Keratinocyte (primary cell): ENCODE data around the gene EEA1. TPM values are rescaled to one million over a fixed set of nuclear protein-coding genes. Genes with fewer than 3 reads are reported as not detected.
"Not testable (repeated sequence)": the region's sequence is repeated elsewhere in the genome, so short reads cannot be mapped to it uniquely, and the experiment has no call there.

Experiments used
- DNase-seq: peaks from one replicate; pipeline ENCODE4 v3.0.0-alpha.2; 2011; ENCODE audit warnings: low read depth, missing footprints, low spot score
- FAIRE-seq: peaks from 2 replicates; lab custom pipeline; 2011; peaks lifted over from hg19 to GRCh38; lab: Jason Lieb, UNC
- H2AFZ ChIP-seq: 2 replicates; pipeline ENCODE4 v1.6.0; 2012; ENCODE audit warnings: low read length, control low read depth, inconsistent platforms; ENCODE audit not compliant: control insufficient read depth
- H3K27ac ChIP-seq: 2 replicates; pipeline ENCODE4 v1.5.1; 2011; ENCODE audit warnings: low read length; ENCODE audit not compliant: control insufficient read depth, insufficient read depth
- H3K27me3 ChIP-seq: 3 replicates; pipeline ENCODE4 v1.6.0; 2011; ENCODE audit warnings: low read length; ENCODE audit not compliant: control insufficient read depth, insufficient read depth; ENCODE audit errors: extremely low read depth
- H3K36me3 ChIP-seq, 2 experiments: 2 replicates in 1 of 2; 3 replicates in 1 of 2; pipeline ENCODE4 v1.5.1; 2011; ENCODE audit warnings: low read length in 2 of 2, mild to moderate bottlenecking in 1 of 2; ENCODE audit not compliant: control insufficient read depth in 2 of 2, insufficient read depth in 2 of 2; ENCODE audit errors: extremely low read depth in 1 of 2
- H3K4me1 ChIP-seq: 3 replicates; pipeline ENCODE4 v1.5.1; 2011; ENCODE audit warnings: low read length; ENCODE audit not compliant: control insufficient read depth, insufficient read depth; ENCODE audit errors: extremely low read depth
- H3K4me2 ChIP-seq: 3 replicates; pipeline ENCODE4 v1.6.0; 2011; ENCODE audit warnings: low read depth, low read length; ENCODE audit not compliant: control insufficient read depth, insufficient read depth; ENCODE audit errors: extremely low read depth
- H3K4me3 ChIP-seq, 3 experiments: fragments of 200-600 bp in 1 of 3; sonication (generic) in 1 of 3; 2 replicates in 2 of 3; 3 replicates in 1 of 3; pipeline ENCODE4 v1.5.1; 2011 to 2016; ENCODE audit warnings: low read length in 3 of 3, mild to moderate bottlenecking in 3 of 3, control low read depth in 2 of 3, inconsistent platforms in 1 of 3, low read depth in 1 of 3, mixed read lengths in 1 of 3, mixed run types in 1 of 3, moderate library complexity in 1 of 3; ENCODE audit not compliant: control insufficient read depth in 2 of 3, insufficient read depth in 2 of 3; ENCODE audit errors: extremely low read depth in 1 of 3
- H3K79me2 ChIP-seq: 2 replicates; pipeline ENCODE4 v1.6.0; 2012; ENCODE audit warnings: low read length; ENCODE audit not compliant: control insufficient read depth, insufficient read depth
- H3K9ac ChIP-seq: 3 replicates; pipeline ENCODE4 v1.6.0; 2011; ENCODE audit warnings: low read length; ENCODE audit not compliant: control insufficient read depth, insufficient read depth; ENCODE audit errors: extremely low read depth
- H3K9me1 ChIP-seq: 3 replicates; pipeline ENCODE4 v1.6.0; 2011; ENCODE audit warnings: low read length; ENCODE audit not compliant: control insufficient read depth, insufficient read depth; ENCODE audit errors: extremely low read depth
- H3K9me3 ChIP-seq: 2 replicates; pipeline ENCODE4 v1.5.1; 2012; ENCODE audit warnings: low read depth, low read length; ENCODE audit not compliant: control insufficient read depth
- H4K20me1 ChIP-seq: 3 replicates; pipeline ENCODE4 v1.6.0; 2011; ENCODE audit warnings: low read length; ENCODE audit not compliant: control insufficient read depth, insufficient read depth; ENCODE audit errors: extremely low read depth
- EZH2 ChIP-seq: IDR thresholded peaks from one replicate; pipeline ENCODE4 v1.6.1; 2012; ENCODE audit warnings: inconsistent platforms, mild to moderate bottlenecking, low read length, moderate library complexity
- dilution Hi-C: fragments of 300-500 bp; cut with MboI; formaldehyde crosslinking; loops from one replicate; pipeline ENCODE4 v1.7.0; 2020; ENCODE audit warnings: low sequenced_read_pairs; ENCODE audit not compliant: extremely low pct_ligation_motif_present
- polyA plus RNA-seq, 5 experiments: library from polyadenylated mRNA; depleted of rRNA in 3 of 5; stranded (reverse) in 3 of 5; stranded (forward) in 1 of 5; unstranded in 1 of 5; fragments of >200 nt; gene quantifications; 1 replicate in 1 of 5; 2 replicates in 3 of 5; 3 replicates in 1 of 5; pipeline versions ENCODE4 v1.2.1 to v1.2.3, GENCODE V29; 2011 to 2012; ENCODE audit warnings: missing spikeins in 2 of 5, low read depth in 1 of 5, low replicate concordance in 1 of 5
- TF ChIP-seq, protein P1 (sequence below), 3 experiments: IDR thresholded peaks in 1 of 3; conservative IDR thresholded peaks in 1 of 3; optimal IDR thresholded peaks in 1 of 3; 2 replicates in 2 of 3; 3 replicates in 1 of 3; pipeline versions ENCODE3 to v1.5.1; 2011; ENCODE audit warnings: low read length in 3 of 3, mild to moderate bottlenecking in 3 of 3, moderate library complexity in 2 of 3, control low read depth in 1 of 3, inconsistent platforms in 1 of 3; ENCODE audit not compliant: insufficient read depth in 2 of 3; ENCODE audit errors: extremely low read depth in 1 of 3

Gene EEA1
- polyA plus RNA-seq, 1 donor (not counting 4 experiments of a cell fraction or from before 2014, with no cell fraction given), result 14.3 TPM

DNA sequence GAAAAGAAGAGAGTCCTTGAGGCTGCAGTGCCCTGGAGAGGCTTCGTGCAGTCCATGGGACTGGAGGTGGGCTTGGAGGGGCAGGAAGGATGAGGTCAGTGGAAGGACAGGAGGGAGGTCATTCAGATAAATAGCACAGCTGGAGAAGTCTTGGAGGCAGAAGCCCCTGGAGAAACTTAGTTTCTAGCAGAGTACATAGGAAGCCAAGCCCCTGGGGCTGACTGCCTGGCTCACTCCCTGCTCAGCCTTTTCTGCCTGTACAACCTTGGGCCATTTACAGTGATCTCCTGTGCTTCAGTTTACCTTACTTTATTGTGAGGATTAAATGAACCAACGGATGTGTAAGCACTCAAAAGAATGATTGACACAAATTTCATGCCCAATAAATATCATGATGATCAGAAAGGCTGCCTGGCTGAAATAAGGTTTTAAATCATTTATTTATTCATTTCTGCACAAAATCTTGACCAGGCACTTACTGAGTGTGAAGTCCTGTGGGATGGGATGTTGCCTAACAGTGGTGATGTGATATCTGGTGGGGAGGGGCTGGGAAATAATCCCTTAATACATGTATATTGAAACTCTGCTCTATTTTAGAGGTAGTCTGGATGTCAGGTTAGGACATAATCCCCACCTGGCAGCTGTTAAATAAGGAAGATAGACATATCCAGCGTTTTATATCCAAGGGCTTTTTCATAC, 172.0 kb downstream of the EEA1 start:
- dilution Hi-C loops, result no loop called here
- Histone ChIP-seq H3K4me3 (no peak overlapping the region), H3K9ac (no peak overlapping the region), H3K27ac (no peak overlapping the region), H3K9me3 (no peaks in the 10 kb centered on the region), H3K4me1 (peaks cover 8% of the 10 kb centered on the region), H3K27me3 (no peaks in the 10 kb centered on the region), H3K36me3 (no peaks in the 10 kb centered on the region), H3K4me2 (no peak overlapping the region), H3K79me2 (no peaks in the 10 kb centered on the region), H3K9me1 (no peaks in the 10 kb centered on the region), H2AFZ (no peak overlapping the region), H4K20me1 (no peaks in the 10 kb centered on the region)
- no peak for DNase-seq
- no peak for FAIRE-seq
- TF ChIP-seq, protein P1, sequence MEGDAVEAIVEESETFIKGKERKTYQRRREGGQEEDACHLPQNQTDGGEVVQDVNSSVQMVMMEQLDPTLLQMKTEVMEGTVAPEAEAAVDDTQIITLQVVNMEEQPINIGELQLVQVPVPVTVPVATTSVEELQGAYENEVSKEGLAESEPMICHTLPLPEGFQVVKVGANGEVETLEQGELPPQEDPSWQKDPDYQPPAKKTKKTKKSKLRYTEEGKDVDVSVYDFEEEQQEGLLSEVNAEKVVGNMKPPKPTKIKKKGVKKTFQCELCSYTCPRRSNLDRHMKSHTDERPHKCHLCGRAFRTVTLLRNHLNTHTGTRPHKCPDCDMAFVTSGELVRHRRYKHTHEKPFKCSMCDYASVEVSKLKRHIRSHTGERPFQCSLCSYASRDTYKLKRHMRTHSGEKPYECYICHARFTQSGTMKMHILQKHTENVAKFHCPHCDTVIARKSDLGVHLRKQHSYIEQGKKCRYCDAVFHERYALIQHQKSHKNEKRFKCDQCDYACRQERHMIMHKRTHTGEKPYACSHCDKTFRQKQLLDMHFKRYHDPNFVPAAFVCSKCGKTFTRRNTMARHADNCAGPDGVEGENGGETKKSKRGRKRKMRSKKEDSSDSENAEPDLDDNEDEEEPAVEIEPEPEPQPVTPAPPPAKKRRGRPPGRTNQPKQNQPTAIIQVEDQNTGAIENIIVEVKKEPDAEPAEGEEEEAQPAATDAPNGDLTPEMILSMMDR (optimal IDR thresholded peaks at IDR 0.05 in 1 of 3, IDR thresholded peaks at IDR 0.05 in 1 of 3, conservative IDR thresholded peaks at IDR 0.05 in 1 of 3; ENCODE audit: extremely low read depth in 1 of 3, insufficient read depth in 2 of 3, low read length in 3 of 3), result no peak
- TF ChIP-seq EZH2, result no peak

DNA sequence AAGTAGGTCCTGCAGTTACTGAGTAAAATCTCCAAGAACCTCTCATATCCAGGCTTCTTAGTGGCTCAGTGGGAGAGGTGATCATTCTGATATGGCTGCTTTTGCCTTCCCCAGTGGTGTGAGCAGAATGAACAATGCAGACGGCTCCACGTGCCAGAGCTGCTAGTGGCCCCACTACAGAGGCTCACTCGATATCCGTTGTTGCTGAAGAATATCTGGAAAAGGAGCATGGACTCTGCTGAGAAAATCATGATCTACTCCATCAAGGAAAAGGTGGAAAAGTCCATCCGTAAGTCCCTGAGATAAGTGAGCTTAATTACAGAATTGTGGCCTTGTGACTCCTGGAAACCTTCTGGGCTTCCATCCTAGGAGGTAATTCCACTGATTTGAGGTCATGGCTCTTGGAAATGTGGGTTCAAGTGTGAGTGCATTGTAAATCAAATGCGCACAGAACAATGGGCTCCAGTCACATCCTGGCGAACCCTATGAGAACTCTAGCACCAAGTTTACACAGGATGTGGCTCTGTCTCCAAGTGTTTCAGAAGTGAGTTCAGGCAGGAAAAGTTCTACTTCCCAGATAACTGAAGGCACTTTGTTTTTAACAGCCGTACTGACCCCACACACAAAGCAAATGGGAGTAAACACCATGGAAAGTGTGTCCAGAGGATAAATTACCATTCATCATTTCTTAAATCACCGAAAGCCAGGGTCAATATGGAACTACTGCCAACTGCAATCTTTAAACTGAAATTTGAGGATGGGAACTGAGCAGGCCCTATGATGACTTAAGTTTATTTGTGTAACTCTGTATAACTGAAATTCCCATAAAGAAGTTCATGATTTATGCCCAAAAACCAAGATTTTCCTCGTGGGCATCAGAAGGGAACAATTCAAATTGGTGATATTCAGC, 174.9 kb downstream of the EEA1 start:
- H4K20me1 ChIP-seq, result no peaks in the 10 kb centered on the region
- TF ChIP-seq EZH2, result no peak
- TF ChIP-seq, protein P1 (optimal IDR thresholded peaks at IDR 0.05 in 1 of 3, IDR thresholded peaks at IDR 0.05 in 1 of 3, conservative IDR thresholded peaks at IDR 0.05 in 1 of 3; ENCODE audit: extremely low read depth in 1 of 3, insufficient read depth in 2 of 3, low read length in 3 of 3), result no peak
- H3K4me2 ChIP-seq, result no peak overlapping the region
- H3K79me2 ChIP-seq, result no peaks in the 10 kb centered on the region
- no peaks in the 10 kb centered on the region for H3K9me3 ChIP-seq
- H3K9ac ChIP-seq, result no peak overlapping the region
- FAIRE-seq (no peak), DNase-seq (no peak)
- H3K4me1 ChIP-seq, result no peaks in the 10 kb centered on the region
- H3K4me3 ChIP-seq, result no peak overlapping the region
- H3K27me3 ChIP-seq, result no peaks in the 10 kb centered on the region
- dilution Hi-C loops, result no loop called here
- H3K27ac ChIP-seq, result no peak overlapping the region
- no peaks in the 10 kb centered on the region for H3K9me1 ChIP-seq
- no peaks in the 10 kb centered on the region for H3K36me3 ChIP-seq
- no peak overlapping the region for H2AFZ ChIP-seq

DNA sequence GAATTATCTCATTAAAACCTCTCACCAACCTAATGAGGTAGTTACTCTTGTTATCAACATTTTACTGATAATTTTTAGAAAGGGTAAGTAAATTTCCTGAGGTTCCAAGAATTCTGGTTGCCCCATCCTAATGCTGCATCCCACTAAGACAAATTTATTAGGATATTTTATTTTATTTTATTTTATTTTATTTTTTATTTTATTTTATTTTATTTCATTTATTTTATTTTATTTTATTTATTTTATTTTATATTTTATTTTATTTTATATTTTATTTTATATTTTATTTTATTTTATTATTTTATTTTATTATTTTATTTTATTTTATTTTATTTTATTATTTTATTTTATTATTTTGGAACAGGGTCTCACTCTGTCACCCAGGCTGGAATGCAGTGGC, 179.4 kb downstream of the EEA1 start:
- dilution Hi-C loops, H3K9me3 ChIP-seq, FAIRE-seq, H3K4me3 ChIP-seq, H3K27me3 ChIP-seq, H3K79me2 ChIP-seq, H3K27ac ChIP-seq, H3K9ac ChIP-seq, DNase-seq, H4K20me1 ChIP-seq, H3K36me3 ChIP-seq, H2AFZ ChIP-seq, H3K9me1 ChIP-seq, H3K4me2 ChIP-seq: not testable (repeated sequence)
- peaks cover 15% of the 10 kb centered on the region for H3K4me1 ChIP-seq
